Endothelial cell of umbilical vein (primary cell): ENCODE measurements around the gene ARHGDIA.

ENCODE experiments used
- CTCF ChIP-seq, 2 donors: IDR thresholded peaks; 1 replicate in 1 of 2; 2 replicates in 1 of 2; pipeline ENCODE4 v1.5.1; 2011; ENCODE audit warnings: low read length in 2 of 2, mild to moderate bottlenecking in 2 of 2, moderate library complexity in 2 of 2, control low read depth in 1 of 2, inconsistent platforms in 1 of 2, low read depth in 1 of 2; ENCODE audit not compliant: insufficient read depth in 1 of 2; ENCODE audit errors: extremely low read depth in 1 of 2
- POLR2A ChIP-seq: IDR thresholded peaks from 2 replicates; pipeline ENCODE4 v1.6.1; 2012; ENCODE audit warnings: low read depth, mild to moderate bottlenecking, control low read depth, low read length
- POLR2AphosphoS5 ChIP-seq: IDR thresholded peaks from 2 replicates; pipeline ENCODE4 v1.6.1; 2012; ENCODE audit warnings: low read depth, mild to moderate bottlenecking, control low read depth, low read length, moderate library complexity; ENCODE audit not compliant: insufficient read depth

GRCh38 chr17:81870131-81870980, 781 bp downstream of the ARHGDIA start:
- TF ChIP-seq POLR2A: no peak
- TF ChIP-seq CTCF (IDR thresholded peaks at IDR 0.05; ENCODE audit: extremely low read depth in 1 of 2, insufficient read depth in 1 of 2, low read depth in 1 of 2, low read length in 2 of 2): no peak
- TF ChIP-seq POLR2AphosphoS5: no peak
